ENCODE results near the gene ZNF619. TPM values are rescaled to one million over a fixed set of nuclear protein-coding genes. Genes with fewer than 3 reads are reported as not detected.

ZNF619 gene
- total and polyA plus RNA-seq, 4 donors, result 1.3 to 5.9 (median 3.3) TPM

GRCh38 chr3:40468018-40468417 is 8.9 kb upstream of the ZNF619 start:
- Histone ChIP-seq H3K9me3 (ENCODE audit: control insufficient read depth in 4 of 4, low read length in 3 of 4) (no peaks in the 10 kb centered on the region), H3K9ac (ENCODE audit: low read depth in 1 of 2, low read length in 2 of 2) (no peak overlapping the region), H3K4me1 (ENCODE audit: control insufficient read depth in 4 of 4, insufficient read depth in 4 of 4, low read length in 3 of 4) (peaks cover 0 to 3% (median 1%) of the 10 kb centered on the region in 4 donors), H3K36me3 (ENCODE audit: control insufficient read depth in 4 of 4, insufficient read depth in 3 of 4, low read depth in 1 of 4, low read length in 3 of 4) (peaks cover 3 to 26% (median 16%) of the 10 kb centered on the region in 4 donors), H3K27ac (ENCODE audit: low read depth in 1 of 2, low read length in 2 of 2) (peak overlapping the region; percentile 35 to 43), H3K27me3 (ENCODE audit: control insufficient read depth in 4 of 4, insufficient read depth in 4 of 4, low read length in 3 of 4) (no peaks in the 10 kb centered on the region), H3K4me3 (ENCODE audit: low read depth in 1 of 3, low read length in 3 of 3) (no peak overlapping the region)
- no peak for DNase-seq (ENCODE audit: low spot score)
- TF ChIP-seq CTCF (IDR thresholded peaks at IDR 0.05; ENCODE audit: low read depth, low read length, missing input control), result no peak
- peak in 1 of 2 donors; percentile 18 for TF ChIP-seq GABPA (IDR thresholded peaks at IDR 0.05 in 1 of 2, conservative IDR thresholded peaks at IDR 0.05 in 1 of 2)
- TF ChIP-seq, protein P1, sequence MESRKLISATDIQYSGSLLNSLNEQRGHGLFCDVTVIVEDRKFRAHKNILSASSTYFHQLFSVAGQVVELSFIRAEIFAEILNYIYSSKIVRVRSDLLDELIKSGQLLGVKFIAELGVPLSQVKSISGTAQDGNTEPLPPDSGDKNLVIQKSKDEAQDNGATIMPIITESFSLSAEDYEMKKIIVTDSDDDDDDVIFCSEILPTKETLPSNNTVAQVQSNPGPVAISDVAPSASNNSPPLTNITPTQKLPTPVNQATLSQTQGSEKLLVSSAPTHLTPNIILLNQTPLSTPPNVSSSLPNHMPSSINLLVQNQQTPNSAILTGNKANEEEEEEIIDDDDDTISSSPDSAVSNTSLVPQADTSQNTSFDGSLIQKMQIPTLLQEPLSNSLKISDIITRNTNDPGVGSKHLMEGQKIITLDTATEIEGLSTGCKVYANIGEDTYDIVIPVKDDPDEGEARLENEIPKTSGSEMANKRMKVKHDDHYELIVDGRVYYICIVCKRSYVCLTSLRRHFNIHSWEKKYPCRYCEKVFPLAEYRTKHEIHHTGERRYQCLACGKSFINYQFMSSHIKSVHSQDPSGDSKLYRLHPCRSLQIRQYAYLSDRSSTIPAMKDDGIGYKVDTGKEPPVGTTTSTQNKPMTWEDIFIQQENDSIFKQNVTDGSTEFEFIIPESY (IDR thresholded peaks at IDR 0.05), result peak; percentile 52
- peak; percentile 45 for TF ChIP-seq SP1 (IDR thresholded peaks at IDR 0.05)
- TF ChIP-seq RXRA (IDR thresholded peaks at IDR 0.05), result peak; percentile 28 to 56
- peak; percentile 96 for TF ChIP-seq FOXA1 (IDR thresholded peaks at IDR 0.05)
- peak; percentile 54 for TF ChIP-seq MAX (IDR thresholded peaks at IDR 0.05)
- peak in 1 of 2 donors; percentile 36 for TF ChIP-seq HNF4A (conservative IDR thresholded peaks at IDR 0.05)
- peak; percentile 97 for TF ChIP-seq FOXA2 (IDR thresholded peaks at IDR 0.05)
- peak; percentile 46 for TF ChIP-seq YY1 (IDR thresholded peaks at IDR 0.05)
- TF ChIP-seq EGR1 (IDR thresholded peaks at IDR 0.05; ENCODE audit: low read depth in 2 of 2), result no peak
- no peak for TF ChIP-seq JUND (IDR thresholded peaks at IDR 0.05)
- TF ChIP-seq ATF3 (IDR thresholded peaks at IDR 0.05), result no peak
- TF ChIP-seq HNF4G (IDR thresholded peaks at IDR 0.05), result no peak
- TF ChIP-seq NR2F2 (IDR thresholded peaks at IDR 0.05), result no peak
- TF ChIP-seq REST (IDR thresholded peaks at IDR 0.05), result no peak
- TF ChIP-seq TAF1 (conservative IDR thresholded peaks at IDR 0.05), result no peak
- TF ChIP-seq RAD21 (IDR thresholded peaks at IDR 0.05), result no peak
- 40% methylated on average over 4 of the region's 4 CpGs for WGBS
